ENCODE data around the gene LRP1-AS.

The LRP1-AS gene

DNA sequence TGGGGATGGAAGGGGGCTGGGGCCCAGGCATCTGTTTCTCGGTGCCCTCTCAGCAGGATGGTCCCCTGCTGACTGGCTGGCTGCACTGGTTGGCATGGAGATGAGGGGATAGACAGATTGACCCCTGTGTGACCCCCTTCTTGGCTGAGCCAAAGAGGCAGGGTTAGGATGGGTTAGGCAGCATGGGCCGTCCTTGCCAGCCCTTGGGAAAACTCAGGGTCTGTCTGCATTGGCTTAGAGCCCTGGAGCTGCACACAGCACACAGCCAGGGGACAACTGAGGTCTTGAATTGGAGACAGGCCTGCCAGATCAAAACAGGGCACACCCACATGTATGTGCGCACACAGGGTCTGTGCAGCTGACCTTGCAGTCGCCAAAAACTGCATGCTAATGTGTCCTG is 11.2 kb upstream of the LRP1-AS start:
- no peak for DNase-seq

DNA sequence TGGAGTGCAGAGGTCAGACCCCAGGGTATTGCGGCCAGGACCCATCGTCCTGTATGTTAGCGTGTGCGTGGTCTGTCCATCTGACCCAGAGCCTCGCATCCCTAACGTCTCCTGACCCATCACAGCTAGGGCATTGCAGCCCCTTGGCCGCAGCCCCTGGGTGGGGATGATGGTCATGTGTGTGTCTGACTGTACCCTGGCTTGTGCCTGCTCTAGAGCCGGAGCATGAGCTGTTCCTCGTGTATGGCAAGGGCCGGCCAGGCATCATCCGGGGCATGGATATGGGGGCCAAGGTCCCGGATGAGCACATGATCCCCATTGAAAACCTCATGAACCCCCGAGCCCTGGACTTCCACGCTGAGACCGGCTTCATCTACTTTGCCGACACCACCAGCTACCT is 10.8 kb upstream of the LRP1-AS start:
- DNase-seq: no peak

DNA sequence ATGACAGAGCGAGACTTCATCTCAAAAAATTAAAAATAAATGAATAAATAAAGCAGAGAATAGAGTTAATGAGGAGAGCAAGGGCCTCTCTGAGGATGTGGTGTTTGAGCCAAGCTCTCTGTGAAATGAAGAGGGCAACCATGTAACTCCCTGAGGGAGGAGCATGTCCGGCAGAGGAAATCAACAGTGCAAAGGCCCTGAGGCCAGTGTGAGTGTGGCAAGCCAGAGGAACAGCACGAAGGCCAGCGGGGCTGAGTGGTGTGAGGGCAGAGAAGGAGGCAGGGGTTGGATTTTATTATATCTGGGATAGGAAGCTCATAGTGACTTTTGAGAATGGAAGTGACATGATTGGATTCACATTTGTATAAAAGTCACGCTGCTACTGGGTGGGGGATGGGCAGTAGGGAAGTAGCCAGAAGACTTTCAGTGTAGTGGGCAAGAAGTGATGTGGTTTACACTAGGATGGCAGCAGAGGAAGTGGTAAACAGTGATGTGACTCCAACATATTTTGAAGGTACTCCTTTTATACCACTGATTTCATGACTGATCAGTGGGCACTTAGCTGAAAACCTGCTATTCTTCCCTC is 10.3 kb upstream of the LRP1-AS start:
- no peak for DNase-seq

DNA sequence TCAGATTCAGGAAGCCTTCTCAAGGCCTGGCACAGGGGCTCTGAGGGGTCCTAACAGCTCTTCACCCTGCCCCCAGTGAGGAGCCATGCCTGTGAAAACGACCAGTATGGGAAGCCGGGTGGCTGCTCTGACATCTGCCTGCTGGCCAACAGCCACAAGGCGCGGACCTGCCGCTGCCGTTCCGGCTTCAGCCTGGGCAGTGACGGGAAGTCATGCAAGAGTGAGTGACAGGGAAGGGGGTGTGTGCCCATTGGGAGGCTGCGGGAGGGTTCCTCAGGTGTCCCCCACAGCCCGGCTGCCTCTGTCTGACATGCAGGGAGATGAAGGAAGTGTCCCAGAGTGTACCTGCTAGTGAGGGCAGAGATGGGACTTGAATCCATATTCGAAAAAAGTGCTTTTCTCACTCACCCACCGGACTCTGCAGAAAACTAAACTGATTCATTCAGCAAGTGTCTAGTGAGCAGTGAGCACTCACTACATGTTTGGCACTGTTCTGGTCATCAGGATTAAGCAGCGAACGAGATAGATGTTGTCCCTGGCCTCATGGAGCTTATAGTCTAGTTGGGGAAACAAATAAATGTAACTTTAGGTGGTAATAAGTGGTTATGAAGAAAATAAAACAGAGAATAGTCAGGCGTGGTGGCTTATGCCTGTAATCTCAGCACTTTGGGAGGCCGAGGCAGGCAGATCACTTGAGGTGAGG is 9.4 kb upstream of the LRP1-AS start:
- no peak for DNase-seq

DNA sequence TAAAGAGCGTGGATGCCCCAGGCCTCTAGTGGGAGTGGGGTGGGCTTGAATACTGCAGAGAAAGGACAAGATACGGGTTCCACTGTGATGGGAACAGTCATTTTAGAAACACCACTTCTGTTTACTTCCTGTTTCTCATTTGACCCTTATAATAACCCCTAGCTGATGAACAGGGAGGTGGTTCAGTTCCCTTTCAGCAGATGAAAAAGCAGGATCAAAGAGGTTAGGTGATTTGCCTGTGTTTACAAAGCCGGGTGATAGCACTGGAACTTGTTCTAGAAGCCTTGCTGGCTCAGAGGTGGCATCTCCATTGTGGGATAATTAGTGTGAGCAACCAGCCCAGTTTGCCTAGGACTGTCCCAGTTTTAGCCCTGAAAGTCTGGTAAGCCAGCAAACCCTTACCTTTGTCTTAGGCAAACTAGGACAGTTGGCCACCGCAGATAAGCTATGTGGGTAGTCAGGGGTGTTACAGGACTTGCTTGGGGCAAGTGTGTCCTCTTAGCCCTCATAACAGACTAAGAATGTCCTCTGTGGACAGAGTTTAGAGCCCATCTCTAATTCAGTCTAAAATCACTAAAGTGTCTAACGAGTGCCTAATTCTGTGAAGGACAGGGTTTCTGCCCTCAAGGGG is 7.5 kb upstream of the LRP1-AS start:
- DNase-seq: no peak

DNA sequence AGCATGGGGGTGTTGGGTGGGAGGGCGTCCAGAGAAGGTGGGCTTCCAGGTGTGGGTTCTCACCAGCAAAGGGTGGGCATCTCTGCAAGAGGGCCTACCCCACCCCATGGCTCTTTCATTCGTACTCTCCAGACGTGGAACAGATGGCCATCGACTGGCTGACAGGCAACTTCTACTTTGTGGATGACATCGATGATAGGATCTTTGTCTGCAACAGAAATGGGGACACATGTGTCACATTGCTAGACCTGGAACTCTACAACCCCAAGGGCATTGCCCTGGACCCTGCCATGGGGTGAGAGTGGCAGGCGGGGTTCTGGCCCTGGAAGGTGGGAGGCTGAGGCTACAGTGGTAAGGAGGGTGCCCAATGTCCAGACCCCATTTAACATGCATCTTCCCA is 6.7 kb upstream of the LRP1-AS start:
- DNase-seq: no peak

DNA sequence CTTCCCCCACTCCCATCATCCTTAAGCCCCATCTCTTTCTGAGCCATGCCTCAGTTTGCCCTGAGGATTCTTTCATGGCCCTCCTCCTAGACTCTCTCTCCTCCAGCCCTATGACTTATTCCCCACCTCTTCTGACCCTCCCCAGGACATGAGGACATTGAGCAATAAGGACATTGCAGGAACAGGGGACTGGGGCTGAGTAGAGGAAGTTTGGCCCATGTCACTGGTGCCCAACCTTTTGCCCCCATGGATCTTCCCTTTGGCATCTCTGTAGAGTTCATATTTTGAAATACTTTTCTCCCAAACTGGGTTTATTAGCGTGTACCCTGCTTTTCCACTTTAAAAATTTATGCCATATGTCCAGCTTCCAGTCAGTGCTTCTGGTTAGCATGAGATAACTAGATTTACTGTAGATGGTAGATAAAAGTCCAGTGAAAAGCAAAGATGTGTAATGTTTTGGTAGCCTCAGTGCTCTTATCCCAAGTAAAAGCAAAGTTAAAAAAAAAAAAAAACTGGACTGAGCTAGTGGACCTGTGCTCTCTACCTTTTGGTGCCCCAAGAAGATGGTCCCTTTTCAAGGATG is 6.1 kb upstream of the LRP1-AS start:
- DNase-seq: no peak

DNA sequence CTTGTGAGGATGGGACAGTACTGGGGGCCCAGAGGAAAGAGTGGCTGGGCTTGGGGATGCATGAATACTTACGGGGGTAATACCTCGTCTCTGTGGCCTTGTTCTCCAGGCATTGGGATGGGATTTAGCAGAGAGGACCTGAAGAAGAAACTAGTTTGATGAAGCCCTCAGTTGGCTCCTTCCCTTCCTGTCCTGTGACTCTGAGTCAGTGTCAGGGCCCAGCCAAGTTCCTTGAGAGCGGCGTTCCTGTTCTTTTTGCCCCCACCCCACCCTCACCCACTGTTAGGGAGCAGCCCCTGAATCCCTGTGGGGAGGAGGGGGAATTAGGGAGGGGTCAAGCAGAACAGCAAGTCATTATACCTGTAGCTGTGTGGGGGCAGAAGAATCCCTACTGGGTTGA is 5.2 kb upstream of the LRP1-AS start:
- DNase-seq: no peak

DNA sequence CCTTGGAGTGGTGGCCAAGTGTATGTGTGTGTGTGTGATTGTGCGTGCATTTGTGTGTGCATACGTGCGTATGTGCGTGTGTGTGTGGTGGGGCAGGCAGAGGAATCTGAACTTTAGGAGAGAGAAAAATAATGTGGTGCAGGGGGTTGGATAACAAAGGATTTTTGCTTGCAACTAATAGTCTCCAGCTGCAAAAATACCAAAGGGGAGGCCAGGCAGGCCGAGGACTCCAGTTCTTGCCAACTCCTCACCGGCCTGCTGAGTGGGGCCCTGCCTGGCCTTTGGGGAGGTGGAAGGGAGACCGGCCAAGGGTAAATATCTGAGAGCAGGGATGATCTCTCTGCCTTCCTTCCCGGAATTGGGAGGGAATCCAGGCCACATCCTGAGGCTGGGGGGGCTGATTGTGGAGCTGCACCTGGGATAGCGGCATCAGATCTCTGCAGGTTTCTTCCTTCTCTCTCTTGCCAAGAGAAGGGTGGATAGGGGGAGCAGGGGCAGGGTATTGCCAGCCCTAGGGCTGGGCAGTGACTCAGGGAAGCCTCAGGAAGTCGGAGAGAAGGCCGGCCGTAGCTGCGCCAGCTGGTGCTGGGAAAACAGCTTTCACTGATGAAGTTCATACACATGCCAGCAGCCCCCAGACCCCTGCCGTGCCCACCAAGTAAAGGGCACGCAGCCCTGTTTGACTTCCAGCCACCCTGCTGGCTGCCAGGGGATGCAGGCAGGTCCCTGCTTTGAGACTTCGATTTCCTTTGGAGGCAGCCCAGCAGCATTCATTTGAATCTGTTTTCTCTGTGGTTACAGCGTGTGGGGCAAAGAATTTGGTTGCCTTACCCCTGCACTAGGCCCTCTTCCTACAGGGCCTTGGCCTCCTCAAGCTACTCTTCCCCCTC is 4.6 kb upstream of the LRP1-AS start:
- DNase-seq: no peak

DNA sequence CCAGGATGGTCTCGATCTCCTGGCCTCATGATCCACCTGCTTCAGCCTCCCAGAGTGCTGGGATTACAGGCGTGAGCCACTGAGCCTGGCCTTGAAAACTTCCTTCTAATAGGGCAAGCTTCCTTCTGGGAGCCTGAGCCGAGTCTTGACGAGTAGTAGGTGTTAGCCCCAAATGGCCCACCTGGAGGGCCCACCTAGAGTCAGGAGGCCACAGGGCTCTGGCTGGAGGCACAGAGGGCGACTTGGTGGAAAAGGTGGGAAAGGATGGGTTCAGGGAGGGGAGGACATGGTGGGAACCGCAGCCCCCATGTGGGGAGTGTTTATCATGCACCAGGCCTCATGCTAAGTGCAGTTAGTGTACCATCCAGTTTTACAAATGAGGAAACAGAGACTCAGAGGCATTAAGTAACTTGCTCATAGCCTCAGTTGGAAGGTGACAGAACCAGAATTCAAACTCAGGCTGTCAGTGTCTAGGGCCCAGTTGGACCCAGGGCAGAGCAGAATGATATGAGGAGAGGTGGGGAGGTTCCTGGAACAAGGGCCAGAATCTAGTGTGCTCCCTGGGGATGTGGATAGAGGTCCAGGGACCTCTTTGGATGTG is 3.1 kb upstream of the LRP1-AS start:
- DNase-seq: no peak

DNA sequence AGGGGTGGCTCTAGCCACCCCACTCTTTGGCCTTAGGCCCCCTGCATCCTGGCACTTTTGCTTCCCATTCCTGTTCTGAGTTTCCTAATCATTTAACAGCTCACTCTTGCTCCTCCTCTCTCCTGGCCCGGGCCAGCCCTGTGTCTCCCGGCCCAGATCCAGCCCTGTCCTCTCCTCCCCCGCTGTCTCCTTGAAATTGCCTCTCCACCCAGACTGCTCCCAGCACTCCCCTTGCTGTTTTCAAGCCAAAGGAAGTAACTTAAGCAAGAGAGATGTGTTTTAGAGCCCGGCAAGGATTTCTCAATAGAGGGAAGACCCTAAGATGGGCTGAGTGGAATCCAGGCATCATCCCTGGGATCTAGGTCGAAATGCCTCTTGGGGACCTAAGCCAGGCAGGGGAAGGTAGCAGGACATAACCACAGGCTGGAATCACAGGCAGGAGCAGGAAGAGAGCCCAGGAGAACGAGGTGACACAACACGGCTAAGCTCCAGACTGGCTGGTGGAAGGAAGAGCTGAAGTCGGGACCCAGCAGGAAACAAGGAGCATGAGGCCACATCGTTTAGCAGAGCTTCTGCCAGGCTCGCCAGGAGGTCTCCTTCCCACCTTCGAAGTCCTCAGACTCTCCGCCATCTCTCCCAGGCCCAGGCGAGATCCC is 2.0 kb upstream of the LRP1-AS start:
- DNase-seq: no peak

DNA sequence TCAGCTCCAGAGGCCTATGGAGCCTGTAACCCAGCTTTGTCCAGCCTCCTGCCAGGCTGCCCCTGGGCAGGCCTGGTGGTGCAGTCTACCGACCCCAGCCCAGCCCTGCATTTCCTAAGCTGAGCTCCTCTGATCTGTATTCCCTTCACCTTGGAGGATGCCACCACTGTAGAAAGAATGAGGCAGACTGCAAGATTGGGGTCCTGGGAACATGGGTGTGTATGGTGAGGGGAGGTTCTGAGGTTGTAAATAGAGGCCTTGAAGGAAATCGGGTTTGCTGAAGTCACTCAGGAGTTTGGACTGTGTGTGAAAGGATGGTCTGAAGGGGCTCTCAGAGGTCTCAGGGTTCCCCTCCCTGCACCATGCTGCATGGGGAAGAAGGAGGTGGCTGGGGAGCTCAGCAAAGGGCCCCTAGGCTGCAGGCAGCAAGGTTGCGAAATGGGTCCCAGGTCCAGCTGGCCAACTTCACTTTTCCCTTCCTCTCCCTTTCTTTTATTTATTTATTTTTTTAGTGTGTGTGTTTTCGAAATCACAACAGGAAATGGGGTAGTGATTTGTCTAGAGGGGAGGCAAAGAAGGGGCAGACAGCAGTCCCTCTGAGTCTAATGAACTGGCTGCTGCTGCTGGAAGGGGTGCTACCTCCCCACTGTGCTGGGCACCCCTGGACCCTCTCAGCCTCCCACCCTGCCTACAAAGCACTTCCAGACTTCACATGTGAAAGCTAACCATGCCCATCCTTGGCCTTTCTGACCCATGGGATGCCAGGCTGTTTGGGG is 1.2 kb upstream of the LRP1-AS start:
- no peak for DNase-seq

DNA sequence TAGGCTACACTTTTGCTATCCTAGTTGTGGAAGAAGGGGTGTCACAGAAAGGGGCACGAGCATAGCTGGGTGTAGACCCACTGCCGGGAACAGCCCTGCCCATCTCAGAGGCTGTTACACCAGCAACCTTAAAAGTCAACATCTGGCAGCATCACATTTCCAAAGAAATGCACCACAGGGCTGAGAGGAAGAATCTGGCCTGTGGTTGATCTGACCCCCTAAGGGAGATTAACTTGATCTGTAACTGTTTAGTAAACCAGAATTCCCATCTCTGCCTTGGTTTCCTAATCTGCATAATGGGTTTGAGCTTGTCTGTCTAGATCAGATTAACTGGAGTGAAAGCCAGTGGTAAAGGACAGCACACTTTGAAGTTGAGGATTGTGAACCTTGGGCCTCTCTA is 1.3 kb downstream of the LRP1-AS start:
- DNase-seq: no peak

DNA sequence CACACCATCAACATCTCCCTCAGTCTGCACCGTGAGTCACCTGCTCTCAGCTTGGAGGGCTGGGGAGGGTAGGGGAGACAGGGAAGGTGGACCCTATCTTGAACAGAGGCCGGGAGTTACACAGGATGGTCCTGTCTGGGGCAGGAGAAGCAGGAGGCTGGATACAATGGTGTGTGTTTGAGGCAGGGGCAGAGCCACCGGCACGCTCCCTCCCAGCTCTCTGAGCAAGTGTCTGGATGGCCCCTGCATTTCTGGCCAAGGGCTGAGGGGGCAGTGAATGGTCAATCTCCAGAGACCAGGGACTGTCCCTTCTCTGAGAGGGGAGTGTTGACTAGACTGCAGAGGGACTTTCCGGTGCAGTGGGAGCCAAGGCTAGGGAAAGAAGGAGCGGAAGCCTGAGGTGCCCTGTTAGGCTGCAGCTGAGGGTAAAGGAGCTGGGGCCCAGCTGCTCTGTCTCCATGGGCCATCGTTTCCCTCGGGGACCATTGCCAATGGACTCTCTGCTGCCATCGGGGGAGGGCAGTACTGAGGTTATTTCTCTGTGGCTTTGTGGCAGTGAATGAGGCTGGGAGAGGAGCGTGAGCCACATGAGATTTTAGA is 1.9 kb downstream of the LRP1-AS start:
- no peak for DNase-seq

DNA sequence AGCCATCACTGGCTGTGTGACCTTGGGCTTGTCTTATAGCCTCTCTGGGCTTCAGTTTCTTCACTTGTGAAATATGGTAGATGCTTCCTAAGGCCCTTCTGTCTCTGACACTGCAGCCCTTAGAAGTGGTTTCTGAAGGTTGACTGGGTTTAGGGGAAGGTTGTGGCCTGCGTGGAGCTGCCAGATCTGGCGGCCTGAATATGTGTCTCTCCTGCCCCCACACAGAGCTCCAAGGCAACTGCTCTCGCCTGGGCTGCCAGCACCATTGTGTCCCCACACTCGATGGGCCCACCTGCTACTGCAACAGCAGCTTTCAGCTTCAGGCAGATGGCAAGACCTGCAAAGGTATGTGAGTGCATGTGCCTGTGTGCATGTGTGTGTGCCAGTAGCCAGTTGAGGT is 4.0 kb downstream of the LRP1-AS start:
- no peak for DNase-seq

DNA sequence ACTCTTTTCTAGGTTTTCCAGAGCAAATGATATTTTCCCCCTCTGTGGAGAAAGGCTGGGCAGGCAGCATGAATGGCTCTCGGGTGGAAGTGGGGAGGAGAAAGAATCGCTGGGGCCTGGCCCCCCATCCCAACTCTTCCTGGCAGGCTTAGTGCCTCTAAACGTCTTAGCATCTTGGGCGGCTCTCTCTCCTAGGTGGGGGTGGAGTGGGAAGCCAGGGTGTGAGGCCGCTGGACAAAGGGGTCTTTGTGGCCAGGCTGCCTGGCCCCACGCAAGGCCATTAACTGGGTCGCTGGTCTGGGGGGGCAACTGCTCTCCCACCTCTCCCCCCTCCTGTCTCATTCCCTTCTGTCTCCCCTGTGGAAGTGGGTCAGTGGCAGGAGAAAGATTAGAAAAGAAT is 4.7 kb downstream of the LRP1-AS start:
- DNase-seq: no peak

DNA sequence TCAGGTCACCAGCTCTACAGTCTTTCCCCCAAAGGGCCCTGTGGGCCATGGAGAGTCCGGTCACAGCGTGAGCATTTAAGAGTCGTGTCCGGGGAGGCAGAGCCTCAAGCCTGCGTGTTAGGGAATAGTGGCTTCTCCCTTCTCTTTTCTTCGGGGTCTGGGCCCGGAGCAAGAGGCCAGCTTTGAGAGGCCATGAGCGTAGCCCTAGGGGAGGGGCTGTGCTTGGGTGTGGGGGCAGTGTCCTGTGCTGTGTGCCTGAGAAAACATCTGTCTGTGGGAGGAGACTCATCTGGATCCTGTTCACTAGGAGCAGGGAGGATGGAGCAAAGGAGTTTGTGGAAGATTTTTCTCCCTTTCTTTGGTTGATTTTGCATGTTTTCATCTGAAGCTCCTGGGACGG is 5.3 kb downstream of the LRP1-AS start:
- DNase-seq: no peak

DNA sequence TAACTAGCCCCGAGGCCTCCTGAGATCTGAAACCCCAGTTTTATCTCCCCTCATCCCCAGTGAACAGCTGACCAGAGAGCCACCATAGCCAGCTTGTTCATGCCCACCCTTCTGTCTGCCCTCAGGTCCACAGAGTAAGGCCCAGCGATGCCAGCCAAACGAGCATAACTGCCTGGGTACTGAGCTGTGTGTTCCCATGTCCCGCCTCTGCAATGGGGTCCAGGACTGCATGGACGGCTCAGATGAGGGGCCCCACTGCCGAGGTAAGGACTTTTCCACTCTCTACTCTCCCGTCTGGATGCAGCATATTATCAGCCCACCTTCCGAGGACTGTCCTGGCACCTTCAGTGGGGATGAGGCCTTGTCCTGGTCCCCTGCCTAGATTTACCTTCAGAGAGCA is 6.2 kb downstream of the LRP1-AS start:
- DNase-seq: no peak

DNA sequence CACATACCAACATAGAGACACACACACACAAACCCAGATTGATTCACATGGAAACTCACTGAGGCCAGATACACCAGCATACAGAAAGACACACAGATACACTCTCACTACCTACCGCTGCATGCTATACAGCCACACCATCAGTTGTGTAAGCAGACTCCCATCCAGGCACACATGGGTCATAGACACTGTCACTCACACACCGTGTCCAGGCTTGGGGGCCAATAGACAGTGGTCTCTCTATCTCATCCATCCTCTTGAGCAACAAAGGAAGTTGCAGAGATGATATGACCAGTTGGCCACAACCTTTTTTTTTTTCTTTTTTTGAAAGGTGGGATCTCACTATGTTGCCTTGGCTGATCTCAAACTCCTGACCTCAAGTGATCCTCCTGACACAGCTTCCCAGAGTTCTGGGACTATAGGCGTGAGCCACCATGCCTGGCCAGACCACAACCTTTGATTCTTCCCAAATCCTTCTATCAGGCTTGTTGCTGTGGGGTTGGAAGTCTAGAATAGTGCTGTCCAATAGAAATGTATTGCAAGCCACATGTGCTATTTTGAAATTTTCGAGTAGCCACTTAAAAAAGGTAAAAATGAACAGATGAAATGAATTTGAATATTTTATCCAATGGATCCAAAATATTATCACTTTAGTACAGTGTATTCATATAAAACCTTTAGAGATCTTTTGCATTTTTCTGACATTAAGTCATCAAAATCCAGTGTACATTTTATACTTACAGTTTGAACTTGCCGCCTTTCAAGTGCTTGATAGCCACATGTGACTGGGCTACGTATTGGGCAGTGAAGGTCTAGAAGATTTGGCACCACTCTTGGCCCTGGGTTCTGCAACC is 7.4 kb downstream of the LRP1-AS start:
- no peak for DNase-seq
